ENCODE data around the gene ANXA2. TPM values are rescaled to one million over a fixed set of nuclear protein-coding genes. Genes with fewer than 3 reads are reported as not detected.
"Not testable (repeated sequence)": the region's sequence is repeated elsewhere in the genome, so short reads cannot be mapped to it uniquely, and the experiment has no call there.

ANXA2 gene
- total and polyA plus RNA-seq, 3 experiments from 2014 or later, result 212 to 471 (median 219) TPM

GRCh38 chr15:60359738-60360137 lies 38.0 kb downstream of the ANXA2 start:
- H3K27ac ChIP-seq (ENCODE audit: low read depth, low read length); H3K4me3 ChIP-seq (ENCODE audit: low read length); H3K27me3 Mint-ChIP-seq; H3K9me3 ChIP-seq (ENCODE audit: low read length); H3K27me3 ChIP-seq (ENCODE audit: insufficient read depth, low read length, poor library complexity, severe bottlenecking); H3K9me3 Mint-ChIP-seq; H3K4me3 Mint-ChIP-seq; POLR2A ChIA-PET: not testable (repeated sequence)
- H3K27ac Mint-ChIP-seq, result peak overlapping the region in 5 of 8 donors; percentile 7 to 47 (median 36)
- H3K4me1 Mint-ChIP-seq, result peaks cover 21 to 31% (median 28%) of the 10 kb centered on the region in 3 donors
- peak; percentile 14 to 56 (median 30) for DNase-seq
- Histone ChIP-seq H3K4me1 (ENCODE audit: insufficient read depth, low read length) (peaks cover 11% of the 10 kb centered on the region), H3K36me3 (ENCODE audit: insufficient read depth, low read length) (peaks cover 22% of the 10 kb centered on the region)
- CTCF ChIA-PET, result interaction anchor here (0.6 to 2.9 kb wide), 20 partner anchors 9 to 570 kb away, joined by 3 to 19 read pairs (median 4); partner anchors contain the start of genes ANXA2 and ICE2
- H3K36me3 Mint-ChIP-seq, result peaks cover 10 to 93% (median 21%) of the 10 kb centered on the region in 3 donors

DNA sequence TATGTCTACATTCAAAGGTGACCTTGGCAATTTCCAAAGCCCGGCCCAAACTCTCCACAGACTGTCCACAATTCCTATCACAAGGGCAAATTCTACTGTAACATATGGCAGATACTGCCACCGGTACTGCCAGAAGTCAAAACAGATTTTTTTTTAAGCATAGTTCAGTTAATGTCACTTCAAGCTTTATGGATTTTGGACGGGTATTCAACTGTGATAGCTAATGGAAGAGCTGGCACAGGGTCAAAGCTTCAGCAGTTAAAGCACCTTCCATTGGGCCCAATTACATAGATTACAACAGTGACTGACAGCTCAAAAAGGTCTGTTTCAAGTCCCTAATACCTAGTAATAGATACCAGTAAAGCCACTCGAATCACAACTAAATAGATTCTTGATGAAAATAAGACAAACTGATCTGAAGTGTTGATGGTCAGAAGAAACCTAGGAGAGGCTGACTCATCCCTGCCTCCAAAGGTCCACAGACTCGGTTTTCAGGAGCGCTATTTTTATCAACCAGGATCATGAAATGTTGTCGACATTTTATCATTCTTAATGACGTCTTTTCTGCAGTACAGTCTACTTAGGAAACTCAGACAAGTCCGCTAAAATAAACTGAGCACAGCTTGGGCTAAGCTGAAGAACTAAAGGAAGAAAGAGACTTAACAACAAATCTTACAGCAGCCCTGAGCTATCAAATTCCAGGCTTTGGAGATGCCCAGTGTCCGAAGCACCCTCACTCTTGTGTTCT lies 38.7 kb downstream of the ANXA2 start:
- no peak for DNase-seq
- H3K36me3 Mint-ChIP-seq, result peaks cover 10 to 94% (median 21%) of the 10 kb centered on the region in 3 donors
- ChIA-PET CTCF (interaction anchor here (0.6 to 2.9 kb wide), 20 partner anchors 10 to 571 kb away, joined by 3 to 19 read pairs (median 4); partner anchors contain the start of genes ANXA2 and ICE2), POLR2A (no interaction called here)
- Histone ChIP-seq H3K9me3 (ENCODE audit: low read length) (no peaks in the 10 kb centered on the region), H3K36me3 (ENCODE audit: insufficient read depth, low read length) (peaks cover 22% of the 10 kb centered on the region), H3K27ac (ENCODE audit: low read depth, low read length) (no peak overlapping the region), H3K27me3 (ENCODE audit: insufficient read depth, low read length, poor library complexity, severe bottlenecking) (no peaks in the 10 kb centered on the region), H3K4me3 (ENCODE audit: low read length) (no peak overlapping the region), H3K4me1 (ENCODE audit: insufficient read depth, low read length) (peaks cover 11% of the 10 kb centered on the region)
- H3K27me3 Mint-ChIP-seq, result peaks cover 0 to 3% of the 10 kb centered on the region in 2 donors
- H3K9me3 Mint-ChIP-seq, result no peaks in the 10 kb centered on the region
- H3K4me1 Mint-ChIP-seq, result peaks cover 19 to 25% (median 22%) of the 10 kb centered on the region in 3 donors
- peak overlapping the region in 5 of 8 donors; percentile 7 to 65 (median 36) for H3K27ac Mint-ChIP-seq
- H3K4me3 Mint-ChIP-seq, result no peak overlapping the region

- Mint-ChIP-seq H3K27me3 (no peaks in the 10 kb centered on the region), H3K36me3 (peaks cover 27 to 95% (median 34%) of the 10 kb centered on the region in 3 donors), H3K4me3 (no peak overlapping the region), H3K27ac (no peak overlapping the region), H3K9me3 (no peaks in the 10 kb centered on the region), H3K4me1 (peaks cover 0 to 4% (median 3%) of the 10 kb centered on the region in 3 donors)
- Histone ChIP-seq H3K4me3 (ENCODE audit: low read length) (no peak overlapping the region), H3K27ac (ENCODE audit: low read depth, low read length) (no peak overlapping the region), H3K9me3 (ENCODE audit: low read length) (no peaks in the 10 kb centered on the region), H3K27me3 (ENCODE audit: insufficient read depth, low read length, poor library complexity, severe bottlenecking) (no peaks in the 10 kb centered on the region), H3K4me1 (ENCODE audit: insufficient read depth, low read length) (no peaks in the 10 kb centered on the region), H3K36me3 (ENCODE audit: insufficient read depth, low read length) (peaks cover 44% of the 10 kb centered on the region)
- ChIA-PET POLR2A (interaction anchor here (0.7 kb wide), 1 partner anchor 99 kb away, joined by 7 read pairs; no protein-coding TSS in a partner anchor), CTCF (no interaction called here)
- DNase-seq, result no peak
These were observed 41.0 kb downstream of the ANXA2 start for GRCh38 chr15:60356832-60357231.

DNA sequence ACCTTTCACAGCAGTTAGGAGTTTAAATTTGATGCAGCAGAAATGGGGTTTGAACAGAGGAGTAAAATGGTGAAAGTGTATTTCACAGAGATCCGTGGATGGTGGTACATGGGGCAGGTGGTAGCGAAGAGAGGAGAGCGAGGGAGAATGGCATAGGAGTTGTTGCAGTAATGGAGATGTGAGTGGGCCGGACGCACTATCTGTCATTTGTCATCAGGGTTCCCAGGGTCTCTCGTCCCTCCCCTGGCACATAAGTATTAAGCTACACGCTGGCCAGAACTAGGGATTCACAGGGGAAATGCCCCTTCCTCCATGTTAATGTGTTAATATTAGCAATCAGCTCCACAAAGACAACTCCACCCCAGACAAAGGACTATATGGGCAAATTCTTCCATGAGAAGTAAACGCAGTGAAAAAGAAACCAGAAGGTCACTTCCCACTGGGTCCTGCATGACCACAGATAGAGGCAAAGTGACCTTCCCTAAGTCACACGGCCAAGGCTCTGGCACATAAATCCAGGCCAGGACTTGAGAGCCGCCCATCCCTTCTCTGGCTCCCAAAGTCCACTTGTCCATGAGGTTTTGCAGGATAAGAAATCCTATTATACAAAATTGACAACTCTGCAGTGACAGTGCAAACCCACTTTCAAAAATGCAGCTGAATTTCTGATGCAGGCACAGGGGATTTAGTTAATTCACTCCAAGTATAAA lies 42.5 kb downstream of the ANXA2 start:
- H3K36me3 ChIP-seq (ENCODE audit: insufficient read depth, low read length), result peaks cover 55% of the 10 kb centered on the region
- peaks cover 0 to 4% (median 3%) of the 10 kb centered on the region in 3 donors for H3K4me1 Mint-ChIP-seq
- no peaks in the 10 kb centered on the region for H3K9me3 Mint-ChIP-seq
- H3K27ac ChIP-seq (ENCODE audit: low read depth, low read length), result no peak overlapping the region
- H3K36me3 Mint-ChIP-seq, result peaks cover 34 to 95% (median 41%) of the 10 kb centered on the region in 3 donors
- no peaks in the 10 kb centered on the region for H3K9me3 ChIP-seq (ENCODE audit: low read length)
- ChIA-PET POLR2A (no interaction called here), CTCF (no interaction called here)
- no peaks in the 10 kb centered on the region for H3K4me1 ChIP-seq (ENCODE audit: insufficient read depth, low read length)
- no peaks in the 10 kb centered on the region for H3K27me3 Mint-ChIP-seq
- no peak overlapping the region for H3K4me3 Mint-ChIP-seq
- H3K4me3 ChIP-seq (ENCODE audit: low read length), result no peak overlapping the region
- DNase-seq, result no peak
- peak overlapping the region in 3 of 8 donors; percentile 7 to 75 (median 26) for H3K27ac Mint-ChIP-seq
- no peaks in the 10 kb centered on the region for H3K27me3 ChIP-seq (ENCODE audit: insufficient read depth, low read length, poor library complexity, severe bottlenecking)

DNA sequence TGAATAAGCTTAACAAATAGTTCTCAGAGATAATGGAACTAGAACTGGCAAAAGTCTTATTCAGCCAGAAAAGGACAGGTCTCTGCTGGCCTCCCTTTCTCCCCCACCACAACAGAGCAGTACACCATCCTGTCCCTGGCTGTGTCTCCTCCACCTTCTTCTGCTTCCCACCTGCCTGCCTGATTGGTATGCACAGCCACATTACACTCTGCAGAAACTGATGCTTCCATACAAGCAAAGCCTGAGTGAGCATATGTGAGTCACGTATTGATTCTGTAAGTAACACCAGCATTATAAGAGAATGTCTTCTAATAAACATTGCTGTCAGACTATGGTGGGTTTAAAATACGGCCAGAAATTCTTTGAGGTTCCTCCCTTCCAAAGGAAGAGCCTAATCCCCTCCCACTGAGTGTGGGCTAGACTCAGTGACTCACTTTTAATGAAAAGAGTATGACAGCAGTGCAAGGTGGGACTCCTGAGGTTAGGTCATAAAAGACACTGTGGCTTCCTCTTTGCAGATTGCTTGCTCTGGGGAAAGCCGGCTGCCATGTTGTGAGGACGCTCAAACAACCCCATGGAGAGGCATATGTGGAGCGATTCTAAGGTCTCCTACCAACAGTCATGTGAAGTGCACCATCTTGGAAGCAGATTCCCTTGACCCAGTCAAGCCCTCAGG lies 44.4 kb downstream of the ANXA2 start:
- ChIA-PET CTCF (no interaction called here), POLR2A (no interaction called here)
- DNase-seq, result no peak
- H3K9me3 ChIP-seq (ENCODE audit: low read length), result no peaks in the 10 kb centered on the region
- no peaks in the 10 kb centered on the region for H3K27me3 ChIP-seq (ENCODE audit: insufficient read depth, low read length, poor library complexity, severe bottlenecking)
- Mint-ChIP-seq H3K4me1 (peaks cover 0 to 3% (median 0%) of the 10 kb centered on the region in 3 donors), H3K4me3 (no peak overlapping the region), H3K36me3 (peaks cover 36 to 88% (median 47%) of the 10 kb centered on the region in 3 donors), H3K27me3 (no peaks in the 10 kb centered on the region), H3K9me3 (no peaks in the 10 kb centered on the region), H3K27ac (peak overlapping the region in 2 of 8 donors; percentile 16 to 50)
- no peak overlapping the region for H3K27ac ChIP-seq (ENCODE audit: low read depth, low read length)
- H3K4me1 ChIP-seq (ENCODE audit: insufficient read depth, low read length), result no peaks in the 10 kb centered on the region
- no peak overlapping the region for H3K4me3 ChIP-seq (ENCODE audit: low read length)
- H3K36me3 ChIP-seq (ENCODE audit: insufficient read depth, low read length), result peaks cover 55% of the 10 kb centered on the region

DNA sequence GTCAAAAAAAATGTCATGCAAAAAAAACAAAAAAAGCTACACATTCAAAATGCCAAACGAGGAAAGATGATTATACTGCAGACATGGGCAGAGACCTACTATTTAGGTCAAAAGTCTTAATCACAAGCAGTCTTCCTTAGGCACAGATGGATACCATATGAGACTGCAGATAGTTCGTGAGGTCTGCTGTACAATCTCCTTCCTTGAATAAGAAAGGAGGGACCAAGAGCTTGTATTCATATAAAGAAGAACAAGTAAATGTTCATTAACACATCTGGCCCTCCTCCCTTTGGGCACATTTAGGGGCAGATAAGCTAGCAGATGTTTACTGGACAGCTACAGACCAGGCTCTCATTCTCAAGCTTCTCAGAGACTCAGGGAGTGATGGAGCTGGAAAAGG lies 45.3 kb downstream of the ANXA2 start:
- H3K4me1 Mint-ChIP-seq, result peaks cover 0 to 3% (median 0%) of the 10 kb centered on the region in 3 donors
- H3K4me1 ChIP-seq (ENCODE audit: insufficient read depth, low read length), result no peaks in the 10 kb centered on the region
- H3K27me3 ChIP-seq (ENCODE audit: insufficient read depth, low read length, poor library complexity, severe bottlenecking), result no peaks in the 10 kb centered on the region
- H3K36me3 Mint-ChIP-seq, result peaks cover 36 to 91% (median 52%) of the 10 kb centered on the region in 3 donors
- no peak overlapping the region for H3K27ac ChIP-seq (ENCODE audit: low read depth, low read length)
- H3K36me3 ChIP-seq (ENCODE audit: insufficient read depth, low read length), result peaks cover 62% of the 10 kb centered on the region
- H3K4me3 Mint-ChIP-seq, result no peak overlapping the region
- H3K27me3 Mint-ChIP-seq, result no peaks in the 10 kb centered on the region
- H3K27ac Mint-ChIP-seq, result peak overlapping the region in 2 of 8 donors; percentile 57 to 70
- ChIA-PET CTCF (no interaction called here), POLR2A (no interaction called here)
- H3K9me3 ChIP-seq (ENCODE audit: low read length), result no peaks in the 10 kb centered on the region
- H3K4me3 ChIP-seq (ENCODE audit: low read length), result no peak overlapping the region
- no peak for DNase-seq
- no peaks in the 10 kb centered on the region for H3K9me3 Mint-ChIP-seq

- H3K27me3 Mint-ChIP-seq, result no peaks in the 10 kb centered on the region
- ChIA-PET POLR2A (no interaction called here), CTCF (no interaction called here)
- H3K9me3 Mint-ChIP-seq, result no peaks in the 10 kb centered on the region
- peaks cover 0 to 3% (median 0%) of the 10 kb centered on the region in 3 donors for H3K4me1 Mint-ChIP-seq
- peaks cover 64% of the 10 kb centered on the region for H3K36me3 ChIP-seq (ENCODE audit: insufficient read depth, low read length)
- no peak overlapping the region for H3K27ac ChIP-seq (ENCODE audit: low read depth, low read length)
- H3K4me3 Mint-ChIP-seq, result no peak overlapping the region
- no peaks in the 10 kb centered on the region for H3K4me1 ChIP-seq (ENCODE audit: insufficient read depth, low read length)
- peaks cover 36 to 92% (median 63%) of the 10 kb centered on the region in 3 donors for H3K36me3 Mint-ChIP-seq
- no peak overlapping the region for H3K4me3 ChIP-seq (ENCODE audit: low read length)
- no peak for DNase-seq
- H3K27me3 ChIP-seq (ENCODE audit: insufficient read depth, low read length, poor library complexity, severe bottlenecking), result no peaks in the 10 kb centered on the region
- no peaks in the 10 kb centered on the region for H3K9me3 ChIP-seq (ENCODE audit: low read length)
- H3K27ac Mint-ChIP-seq, result peak overlapping the region in 2 of 8 donors; percentile 7 to 76
These were observed 46.7 kb downstream of the ANXA2 start for GRCh38 chr15:60351066-60351465.

Data from CD8-positive, alpha-beta memory T cell (primary cell).